Left renal cortex interstitium (tissue), 4 donors: ENCODE measurements around the gene VPS9D1. TPM values are rescaled to one million over a fixed set of nuclear protein-coding genes. Genes with fewer than 3 reads are reported as not detected.

Experiments used
- DNase-seq, 4 donors: peaks; one replicate each; pipeline ENCODE4 v3.0.0-alpha.2; 2013; ENCODE audit warnings: low read depth in 4 of 4, low spot score in 2 of 4, missing footprints in 1 of 4
- polyA plus RNA-seq, 4 donors: library from polyadenylated mRNA; unstranded; fragments of 120-200 nt; gene quantifications; one replicate each; pipeline ENCODE4 v1.2.1, GENCODE V29; 2013; ENCODE audit not compliant: insufficient read length in 4 of 4

VPS9D1 gene
- polyA plus RNA-seq = 10 to 100 TPM in 3 of 4 donors, 1 to 10 TPM in 1; 8.7 to 16.3 (median 15.5) TPM

GRCh38 chr16:89720813-89721545 is at the start of gene VPS9D1, which contains the start of gene ZNF276:
TSS of gene VPS9D1 (minus strand) at chr16:89720898. CDS start at chr16:89720861, 37 bp downstream.
TSS of gene ZNF276 (plus strand) at chr16:89721537. CDS start at chr16:89721641, 104 bp downstream.
- DNase-seq = no peak

- no peak for DNase-seq
These were observed 49.7 kb upstream of the VPS9D1 start for GRCh38 chr16:89770367-89770766.

- no peak for DNase-seq
These were observed 44.7 kb upstream of the VPS9D1 start for GRCh38 chr16:89765292-89765830.

- no peak for DNase-seq
These were observed 44.1 kb upstream of the VPS9D1 start for GRCh38 chr16:89764711-89765201.

GRCh38 chr16:89761304-89761922 is 40.7 kb upstream of the VPS9D1 start:
- no peak for DNase-seq

GRCh38 chr16:89759746-89760340 is 39.1 kb upstream of the VPS9D1 start:
- DNase-seq = no peak

GRCh38 chr16:89749637-89750036 is 28.9 kb upstream of the VPS9D1 start:
- DNase-seq = no peak

GRCh38 chr16:89748921-89749320 is 28.2 kb upstream of the VPS9D1 start:
- DNase-seq = no peak

- no peak for DNase-seq
These were observed 27.4 kb upstream of the VPS9D1 start for GRCh38 chr16:89748076-89748475.

- no peak for DNase-seq
These were observed 25.3 kb upstream of the VPS9D1 start for GRCh38 chr16:89746043-89746442.

- DNase-seq = no peak
These were observed 24.1 kb upstream of the VPS9D1 start for GRCh38 chr16:89744813-89745212.

- DNase-seq = no peak
These were observed 22.2 kb upstream of the VPS9D1 start for GRCh38 chr16:89742948-89743347.

GRCh38 chr16:89741342-89742014 is 20.8 kb upstream of the VPS9D1 start:
- DNase-seq = no peak

GRCh38 chr16:89739383-89739782 is 18.7 kb upstream of the VPS9D1 start:
- no peak for DNase-seq

GRCh38 chr16:89738538-89739317 is 18.0 kb upstream of the VPS9D1 start:
- no peak for DNase-seq

- no peak for DNase-seq
These were observed 17.3 kb upstream of the VPS9D1 start for GRCh38 chr16:89738072-89738377.

- DNase-seq = no peak
These were observed 16.8 kb upstream of the VPS9D1 start for GRCh38 chr16:89737341-89738071.

GRCh38 chr16:89736554-89736953 is 15.9 kb upstream of the VPS9D1 start:
- DNase-seq = no peak

- no peak for DNase-seq
These were observed 13.1 kb upstream of the VPS9D1 start for GRCh38 chr16:89733792-89734191.
